Measurements from ENCODE around the gene ONECUT3.
A peak's percentile ranks its signal among the peaks of the same experiment; 100 is the strongest.

ONECUT3 gene

DNA sequence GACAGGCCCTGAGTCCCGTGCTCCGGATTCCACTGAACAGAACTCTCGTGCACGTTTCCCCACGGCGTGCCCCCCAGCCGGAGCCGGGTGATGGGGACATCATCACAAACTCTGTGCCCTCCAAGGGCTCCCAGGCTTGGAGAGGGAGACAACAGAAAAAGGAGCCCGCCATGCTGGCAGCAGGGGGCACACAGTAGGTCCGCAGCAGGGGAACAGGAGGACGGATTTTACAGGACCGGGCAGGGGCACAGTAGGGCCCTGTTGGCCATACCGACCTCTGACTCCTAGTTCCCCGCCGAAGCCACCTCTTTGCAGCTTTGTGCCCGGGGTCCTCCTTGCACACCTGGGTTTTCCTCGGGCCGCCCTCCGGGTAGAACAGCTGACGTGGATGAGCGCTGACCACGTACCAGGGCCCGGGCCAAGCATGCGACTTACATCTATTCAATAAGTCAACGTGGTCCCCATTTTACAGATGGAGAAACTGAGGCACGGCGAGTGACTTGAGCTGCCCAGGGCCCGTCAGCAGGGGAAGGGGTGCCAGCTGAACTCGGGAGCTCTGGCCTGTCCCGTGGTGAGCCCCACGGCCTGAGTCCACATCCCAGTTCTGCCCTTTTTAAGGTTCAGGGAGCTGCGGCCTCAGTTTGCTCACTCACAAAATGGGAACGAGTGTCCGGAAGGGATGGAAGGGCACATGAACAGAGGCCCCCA, 10.2 kb upstream of the ONECUT3 start:
- DNase-seq = no peak

DNA sequence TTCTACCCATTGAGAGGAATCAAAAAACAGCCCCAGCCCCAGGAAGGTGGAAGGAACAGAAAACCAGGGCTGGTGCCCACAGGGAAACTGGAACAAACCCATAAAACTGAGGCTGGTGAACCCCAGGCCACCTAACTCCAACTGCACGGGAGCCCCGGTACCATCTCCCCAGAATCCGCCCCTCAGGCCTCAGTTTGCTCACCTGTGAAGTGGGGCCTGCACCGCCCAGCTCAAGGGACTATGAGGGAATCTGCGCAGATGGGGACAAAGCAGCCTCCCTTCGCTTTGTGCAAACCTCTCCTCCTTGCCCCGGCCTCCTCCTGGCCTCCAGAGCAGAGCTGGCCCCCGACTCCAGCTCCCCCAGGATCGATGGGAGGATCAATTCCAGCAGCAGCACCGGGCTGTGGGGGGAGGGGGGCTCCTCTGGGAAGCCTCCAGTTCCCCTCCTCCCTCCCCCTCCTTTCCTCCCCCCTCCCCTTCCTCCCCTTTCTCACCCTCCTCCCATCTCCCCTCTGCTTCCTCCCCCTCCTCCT, 9.1 kb upstream of the ONECUT3 start:
- DNase-seq = no peak

DNA sequence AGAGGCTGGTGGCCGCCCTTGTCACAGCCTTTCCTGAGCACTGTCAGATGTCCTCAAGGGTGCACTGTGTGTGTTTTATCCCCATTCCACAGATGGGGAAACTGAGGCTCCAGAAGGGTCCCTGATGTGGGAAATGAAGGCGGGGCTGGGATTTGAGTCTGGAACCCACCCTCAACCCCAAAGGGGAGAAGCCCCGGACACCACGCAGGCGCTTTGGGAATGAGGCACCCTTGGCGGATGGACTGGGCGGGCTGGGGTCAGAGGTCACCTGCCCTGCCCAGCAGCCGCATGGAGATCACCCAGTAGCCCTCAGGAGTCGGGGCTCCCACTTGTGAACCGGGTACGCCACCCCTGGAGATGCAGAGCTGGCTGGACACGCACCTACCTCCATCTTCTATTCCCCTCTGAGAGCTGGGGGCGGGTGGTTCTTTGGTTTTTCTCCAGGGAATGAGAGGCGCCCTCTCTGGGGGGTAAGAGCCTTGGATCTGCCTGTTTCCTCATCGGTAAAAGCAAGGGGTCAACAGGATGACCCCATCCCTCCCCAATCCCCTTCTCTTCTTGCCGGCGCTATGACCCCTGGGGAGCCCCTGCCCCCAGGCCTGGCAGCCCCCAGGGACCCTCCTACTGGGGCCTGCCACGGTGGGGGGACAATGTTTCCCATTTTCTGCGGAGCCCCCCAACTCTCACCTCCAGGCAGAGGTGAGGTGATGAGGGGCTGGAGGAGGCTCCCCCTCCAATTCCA, 8.3 kb upstream of the ONECUT3 start:
- no peak for DNase-seq

DNA sequence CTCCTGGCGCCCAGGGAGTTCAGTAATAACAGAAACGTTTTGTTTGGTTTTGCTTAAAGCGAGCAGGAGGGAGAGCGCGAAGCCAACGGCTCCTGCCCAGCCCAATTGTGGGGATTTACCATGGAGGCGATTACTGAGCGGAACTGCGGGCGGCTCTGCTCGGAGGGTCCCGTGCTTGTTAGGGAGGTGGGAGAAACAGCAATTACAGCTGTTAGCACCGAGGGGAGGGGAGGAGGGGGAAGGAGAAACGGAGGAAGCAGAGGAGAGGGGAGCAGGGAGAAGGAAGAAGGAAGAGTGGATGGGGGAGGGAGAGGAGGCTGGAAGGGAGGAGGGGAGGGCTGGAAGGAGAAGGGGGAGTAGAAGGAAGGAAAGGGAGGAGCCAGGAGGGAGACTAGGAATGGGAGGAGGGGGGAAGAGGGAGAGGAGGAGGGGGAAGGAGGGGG, 7.7 kb upstream of the ONECUT3 start:
- DNase-seq = no peak

DNA sequence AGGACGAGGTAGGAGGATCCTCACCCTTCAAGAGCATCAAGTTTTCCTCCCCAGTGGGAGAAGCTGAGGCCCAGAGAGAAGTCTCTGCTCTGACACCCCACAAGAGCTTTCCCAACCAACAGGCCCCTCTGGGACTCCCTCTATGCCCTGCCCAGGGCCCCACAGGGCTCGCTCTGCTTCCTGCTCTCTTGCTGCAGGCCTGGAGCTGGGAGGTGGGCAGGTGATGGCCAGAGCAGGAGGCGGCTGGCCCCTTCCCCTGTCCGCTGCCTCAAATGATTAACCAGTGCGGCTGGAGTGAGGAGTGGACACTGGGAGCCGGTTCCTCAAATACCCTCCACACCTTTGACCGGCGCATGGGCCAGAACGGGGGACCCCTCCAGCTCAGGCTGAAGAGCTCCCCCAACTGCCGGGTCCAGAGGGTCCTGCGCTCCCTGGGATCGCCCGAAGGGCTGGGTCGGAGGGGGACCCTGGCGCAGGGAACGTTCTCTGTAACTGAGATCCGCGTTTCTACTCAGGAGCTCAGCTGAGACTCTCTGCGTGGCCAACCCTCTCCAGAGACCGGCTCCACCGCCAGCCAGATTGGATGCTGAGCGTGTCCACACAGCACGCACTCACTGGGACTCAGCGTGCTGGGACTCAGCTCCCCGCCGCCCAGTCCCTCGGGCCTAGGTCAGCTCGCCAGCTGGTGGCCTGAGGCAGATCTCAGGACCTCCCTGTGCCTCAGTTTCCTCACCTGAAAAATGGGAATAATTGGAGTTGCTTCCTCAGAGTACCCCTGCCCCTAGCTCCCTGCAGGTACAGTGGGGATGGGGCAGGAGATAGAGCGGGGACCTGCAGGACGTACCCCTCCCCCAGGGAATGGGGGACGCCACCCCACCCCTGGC, 6.7 kb upstream of the ONECUT3 start:
- peak in 1 of 5 experiments; percentile 31 for DNase-seq

DNA sequence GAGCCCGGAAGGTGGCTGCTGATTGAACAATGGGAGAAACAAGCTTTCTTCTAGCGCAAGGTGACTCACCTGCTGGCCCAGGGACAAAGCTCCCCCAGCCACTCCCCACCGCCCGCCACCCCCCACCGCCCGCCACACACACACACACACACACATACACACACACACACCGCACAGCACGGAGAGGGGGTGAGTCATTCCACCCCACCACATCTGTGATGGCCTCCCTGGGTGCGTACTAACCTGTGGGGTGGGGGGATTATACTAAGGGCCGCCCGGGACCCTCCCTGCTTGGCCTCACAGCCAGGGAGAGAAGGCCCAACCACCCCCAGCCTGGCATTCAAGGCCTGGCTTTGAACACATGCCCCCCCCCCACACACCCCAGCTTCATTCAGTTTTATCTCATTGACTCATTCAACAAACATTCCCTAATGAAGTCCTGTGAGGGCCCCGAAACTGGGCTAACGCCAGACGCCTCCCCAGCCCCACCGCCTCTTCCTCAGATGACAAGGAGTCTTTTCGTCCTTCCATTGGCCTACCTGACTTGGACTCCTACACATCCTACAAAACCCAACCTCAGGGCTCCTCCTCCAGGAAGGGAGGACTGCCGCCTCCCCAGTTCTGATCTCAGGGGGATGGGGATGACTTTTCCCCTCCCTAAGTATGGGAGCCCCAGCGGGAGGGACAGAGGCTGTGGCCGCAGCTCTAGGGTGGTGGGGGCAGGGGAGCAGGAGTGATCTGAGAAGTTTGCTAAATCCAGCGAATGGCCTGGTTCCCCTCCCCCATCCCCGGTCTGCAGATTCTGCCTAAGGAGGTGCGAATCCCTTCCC, 5.8 kb upstream of the ONECUT3 start:
- DNase-seq = peak in 1 of 5 experiments; percentile 66

DNA sequence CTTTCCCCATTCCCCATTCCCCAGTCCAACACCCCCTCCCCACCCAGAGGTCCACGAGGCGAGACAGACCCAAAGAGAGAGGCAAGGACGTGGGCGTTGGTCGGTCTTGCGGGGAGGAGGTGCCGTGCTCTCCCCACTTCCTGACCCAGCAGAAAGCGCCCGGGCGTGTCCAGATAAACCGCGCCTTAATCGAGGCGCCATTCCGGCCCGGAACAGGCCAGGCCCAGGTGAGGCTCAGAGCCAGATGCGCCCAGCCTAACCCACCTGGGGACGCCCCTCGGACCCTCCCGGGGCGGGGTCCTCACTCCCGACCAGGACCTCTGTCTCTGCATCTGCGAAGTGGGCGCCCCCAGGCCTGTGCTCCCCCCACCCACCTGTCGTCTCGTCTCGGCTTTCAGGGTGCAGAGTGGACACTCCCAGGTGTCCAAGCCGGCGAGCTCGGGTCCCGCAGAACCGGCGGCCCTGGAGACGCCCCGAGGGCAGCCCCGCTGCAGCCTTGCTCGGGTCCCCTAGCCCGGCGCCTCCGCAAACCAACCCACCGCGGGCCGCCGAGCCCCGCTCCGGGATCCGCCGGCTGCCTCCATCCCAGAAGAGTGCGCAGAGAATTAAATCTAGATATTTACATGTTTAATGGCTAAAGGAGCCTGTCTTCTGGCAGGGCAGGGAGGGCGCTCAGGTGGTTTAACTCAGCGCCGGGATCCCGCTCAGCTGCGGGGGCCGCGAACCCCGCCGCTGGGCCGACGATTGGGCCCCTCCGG, 5.0 kb upstream of the ONECUT3 start:
- DNase-seq = no peak

DNA sequence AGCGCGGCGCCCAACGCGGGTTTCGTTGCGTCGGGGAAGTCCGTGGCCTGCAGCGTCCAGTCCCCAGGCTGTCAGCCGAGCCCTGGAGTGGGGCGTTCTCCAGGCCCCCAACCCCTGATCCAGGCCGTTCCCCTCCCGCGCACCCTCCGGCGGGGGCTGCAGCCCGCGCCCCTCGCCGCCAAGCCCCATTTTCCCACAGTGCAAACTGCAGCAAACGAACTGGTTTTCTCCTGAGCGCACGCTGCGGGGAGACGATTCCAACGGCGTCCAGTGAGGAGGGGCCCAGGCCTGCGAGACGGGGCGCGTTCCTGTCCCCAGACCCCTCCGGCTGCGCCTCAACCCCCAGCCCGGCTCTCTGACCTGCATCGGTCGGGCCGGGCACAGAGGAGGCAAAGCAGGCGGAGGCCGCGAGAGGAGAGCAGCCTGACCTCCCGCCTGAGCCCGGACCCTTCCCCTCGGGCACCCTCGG, 4.4 kb upstream of the ONECUT3 start:
- no peak for DNase-seq

DNA sequence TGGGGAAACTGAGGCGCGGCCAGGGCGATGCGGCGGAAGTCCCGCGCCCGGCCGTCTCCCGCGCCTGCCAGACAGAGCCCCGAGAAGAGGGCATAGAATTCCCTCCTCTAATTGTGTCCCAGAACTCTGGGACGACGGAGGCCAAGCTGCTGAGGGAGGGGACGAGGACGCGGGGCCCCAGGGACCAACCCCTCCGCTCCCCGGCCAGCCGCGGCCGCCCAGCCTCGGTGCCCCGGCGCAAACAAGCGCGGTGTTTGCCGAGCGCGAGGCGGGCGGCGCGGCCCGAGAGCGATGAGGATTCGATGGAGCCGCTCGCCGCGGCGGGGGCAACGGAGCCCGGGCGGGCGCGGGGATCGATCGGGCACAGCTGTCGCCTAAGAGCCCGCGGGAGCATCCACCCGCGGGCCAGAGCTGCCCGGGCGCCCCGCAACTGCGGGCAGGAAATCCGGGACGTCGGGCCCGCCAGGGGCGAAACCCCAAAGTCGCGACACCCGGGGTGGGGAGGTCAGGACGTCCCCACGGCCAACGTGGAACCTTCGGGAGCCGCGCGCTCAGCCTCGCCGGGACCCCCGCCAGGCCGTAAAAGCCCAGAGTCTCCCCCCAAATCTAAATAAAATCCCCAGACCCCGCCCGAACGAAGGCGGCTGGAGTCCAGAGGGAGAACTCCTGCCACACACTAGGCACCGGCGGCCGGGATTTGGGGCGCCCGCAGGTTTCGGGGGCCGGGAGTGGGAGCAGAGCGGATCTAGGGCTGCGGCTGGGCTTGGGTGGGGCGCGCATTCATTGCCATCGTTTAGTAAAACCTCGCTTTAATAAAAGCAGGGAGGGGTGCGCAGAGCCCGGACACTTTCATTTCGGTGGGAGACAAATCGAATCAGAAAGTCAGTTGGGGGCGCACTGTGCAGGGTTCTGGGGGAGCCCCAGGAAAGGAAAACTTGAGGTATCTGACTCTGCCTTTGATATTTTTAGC, 3.6 kb upstream of the ONECUT3 start:
- no peak for DNase-seq

DNA sequence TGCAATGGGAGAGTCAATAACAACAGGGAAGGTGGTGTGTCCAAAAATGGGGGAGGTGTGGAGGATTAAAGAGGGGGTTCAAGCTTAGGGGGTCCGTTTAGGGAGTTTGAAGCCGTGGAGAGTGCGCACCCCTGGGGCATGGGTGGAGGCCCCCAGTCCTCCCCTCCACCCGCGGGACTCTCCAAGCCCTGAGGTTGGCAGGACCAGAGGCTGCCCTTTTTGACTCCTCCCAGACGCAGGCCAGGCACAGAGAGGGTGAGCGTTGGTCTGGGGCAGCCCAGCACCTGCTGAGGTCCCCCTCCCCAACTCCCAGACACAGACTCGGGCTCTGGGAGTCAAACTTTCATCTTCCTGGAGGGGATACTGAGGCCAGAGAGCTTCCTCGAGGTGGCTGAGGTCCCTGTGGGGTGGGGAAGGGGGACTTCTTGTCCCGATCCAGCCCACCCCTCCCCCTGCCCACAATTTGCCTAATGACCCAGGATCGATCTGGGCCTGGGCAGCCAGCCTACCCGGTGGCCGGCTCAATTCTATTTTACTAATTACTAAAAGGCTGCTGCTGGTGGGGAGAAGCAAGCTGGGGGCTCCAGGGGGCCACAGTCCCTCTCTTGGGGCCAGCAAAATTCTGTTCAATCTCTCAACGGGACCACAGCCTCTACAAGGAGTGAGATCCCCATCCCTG, 2.8 kb upstream of the ONECUT3 start:
- no peak for DNase-seq

DNA sequence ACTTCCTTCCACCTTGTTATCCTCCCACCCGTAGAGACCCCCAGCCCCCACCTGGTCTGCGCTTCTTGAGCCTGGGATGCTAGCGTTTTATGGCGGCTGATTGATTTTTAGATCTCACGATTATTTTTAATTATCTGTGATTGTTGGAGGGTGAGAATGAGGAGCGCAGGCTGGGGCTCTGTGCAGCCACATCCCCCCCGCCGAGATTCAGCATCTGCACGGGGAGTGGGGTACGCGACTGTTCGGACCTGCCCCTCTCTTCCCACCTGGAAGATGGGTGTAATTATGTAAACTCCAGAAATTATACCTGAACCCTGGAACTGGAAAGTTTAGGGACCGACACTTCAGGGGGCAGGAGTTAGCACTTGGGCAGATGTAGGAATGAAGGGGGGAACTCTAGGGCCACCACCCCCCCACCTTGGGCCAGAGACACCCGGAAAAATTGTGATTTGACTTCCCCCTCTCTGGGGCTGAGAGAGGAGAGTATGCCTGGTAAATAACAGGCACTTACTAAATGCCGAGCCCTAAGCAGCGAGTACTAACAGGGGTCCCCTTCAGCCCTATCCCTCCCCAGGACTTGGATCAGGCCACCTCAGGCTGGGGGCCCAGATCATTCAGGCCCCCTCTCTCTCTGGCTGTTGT, 1.8 kb upstream of the ONECUT3 start:
- no peak for DNase-seq

DNA sequence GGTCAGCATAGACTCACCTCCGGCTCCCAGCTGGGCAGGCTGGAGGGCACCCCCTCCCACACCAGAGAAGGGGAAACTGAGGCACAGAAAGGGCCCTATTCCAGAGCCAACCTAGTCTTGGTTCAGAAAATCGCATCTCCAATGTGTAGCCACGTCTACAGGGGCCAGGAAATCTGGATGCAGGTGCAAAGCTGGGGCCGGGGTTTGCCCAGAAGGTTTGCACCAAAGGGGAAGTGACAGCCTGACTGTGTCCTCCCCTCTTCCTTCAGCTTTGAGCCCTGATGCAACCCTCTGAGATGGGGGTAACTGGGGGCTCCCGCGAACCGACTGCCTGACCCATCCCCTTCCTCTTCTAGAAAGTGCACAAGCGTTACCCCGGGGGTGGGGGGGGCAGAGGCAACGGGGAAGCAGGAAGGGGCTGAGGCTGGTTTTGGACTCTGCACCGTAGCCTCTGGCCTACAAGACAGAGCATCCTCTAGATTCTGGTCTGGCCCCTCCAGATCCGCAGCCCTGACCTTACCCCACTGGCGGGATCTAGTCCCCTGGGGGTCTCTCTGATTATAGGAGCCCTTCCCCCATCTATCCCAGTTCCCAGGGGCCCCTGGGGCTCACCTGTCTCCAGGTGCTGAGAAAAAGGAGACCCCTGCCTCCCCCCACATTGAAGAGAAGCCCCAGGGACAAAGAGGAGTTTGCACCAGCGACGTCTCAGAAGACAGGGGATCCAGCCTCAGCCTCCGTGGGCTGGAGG, 1.1 kb upstream of the ONECUT3 start:
- no peak for DNase-seq

DNA sequence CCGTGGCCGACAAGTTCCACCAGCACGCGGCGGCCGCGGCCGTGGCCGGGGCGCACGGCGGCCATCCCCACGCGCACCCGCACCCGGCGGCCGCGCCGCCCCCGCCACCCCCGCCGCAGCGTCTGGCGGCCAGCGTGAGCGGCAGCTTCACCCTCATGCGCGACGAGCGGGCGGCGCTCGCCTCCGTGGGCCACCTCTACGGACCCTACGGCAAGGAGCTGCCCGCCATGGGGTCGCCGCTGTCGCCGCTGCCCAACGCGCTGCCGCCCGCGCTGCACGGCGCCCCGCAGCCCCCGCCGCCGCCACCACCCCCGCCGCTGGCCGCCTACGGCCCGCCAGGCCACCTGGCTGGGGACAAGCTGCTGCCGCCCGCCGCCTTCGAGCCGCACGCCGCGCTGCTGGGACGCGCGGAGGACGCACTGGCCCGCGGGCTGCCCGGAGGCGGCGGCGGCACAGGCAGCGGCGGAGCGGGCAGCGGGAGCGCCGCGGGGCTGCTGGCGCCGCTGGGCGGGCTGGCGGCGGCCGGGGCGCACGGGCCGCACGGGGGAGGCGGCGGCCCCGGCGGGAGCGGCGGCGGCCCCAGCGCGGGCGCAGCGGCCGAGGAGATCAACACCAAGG, 821 bp downstream of the ONECUT3 start:
- DNase-seq = no peak

DNA sequence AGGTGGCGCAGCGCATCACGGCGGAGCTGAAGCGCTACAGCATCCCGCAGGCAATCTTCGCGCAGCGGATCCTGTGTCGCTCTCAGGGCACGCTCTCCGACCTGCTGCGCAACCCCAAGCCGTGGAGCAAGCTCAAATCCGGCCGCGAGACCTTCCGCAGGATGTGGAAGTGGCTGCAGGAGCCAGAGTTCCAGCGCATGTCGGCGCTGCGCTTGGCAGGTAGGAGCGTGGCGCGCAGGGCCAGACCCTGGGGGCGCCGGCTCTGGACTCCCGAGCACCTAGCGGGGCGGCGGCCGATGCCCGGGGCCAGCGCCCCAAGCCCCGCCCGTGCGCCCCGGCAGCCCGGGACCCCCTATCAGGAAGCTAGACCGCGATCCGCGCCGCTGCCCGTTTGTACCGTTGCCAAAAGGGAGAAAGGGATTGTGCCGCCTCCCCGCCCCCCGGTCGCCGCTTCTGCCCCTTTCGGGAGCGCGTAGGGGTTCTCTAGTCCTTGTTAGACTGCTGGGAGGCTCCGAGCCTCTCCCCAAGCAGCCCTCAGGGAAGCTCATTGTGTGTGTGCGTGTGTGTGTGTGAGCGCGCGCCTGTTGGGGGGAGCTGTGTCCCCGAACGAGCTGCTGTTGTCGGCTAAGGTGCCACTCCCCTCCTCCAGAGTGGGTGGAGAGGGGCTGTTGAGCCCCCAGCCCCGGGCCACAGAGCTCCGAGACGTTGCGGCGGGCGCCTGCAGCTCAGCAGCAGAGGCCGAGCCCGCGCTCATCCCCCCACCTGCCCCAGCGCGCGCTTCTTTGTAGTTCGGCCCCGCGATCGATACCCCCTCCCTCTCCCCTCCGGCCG, 1.5 kb downstream of the ONECUT3 start:
- peak in 1 of 5 experiments; percentile 50 for DNase-seq

DNA sequence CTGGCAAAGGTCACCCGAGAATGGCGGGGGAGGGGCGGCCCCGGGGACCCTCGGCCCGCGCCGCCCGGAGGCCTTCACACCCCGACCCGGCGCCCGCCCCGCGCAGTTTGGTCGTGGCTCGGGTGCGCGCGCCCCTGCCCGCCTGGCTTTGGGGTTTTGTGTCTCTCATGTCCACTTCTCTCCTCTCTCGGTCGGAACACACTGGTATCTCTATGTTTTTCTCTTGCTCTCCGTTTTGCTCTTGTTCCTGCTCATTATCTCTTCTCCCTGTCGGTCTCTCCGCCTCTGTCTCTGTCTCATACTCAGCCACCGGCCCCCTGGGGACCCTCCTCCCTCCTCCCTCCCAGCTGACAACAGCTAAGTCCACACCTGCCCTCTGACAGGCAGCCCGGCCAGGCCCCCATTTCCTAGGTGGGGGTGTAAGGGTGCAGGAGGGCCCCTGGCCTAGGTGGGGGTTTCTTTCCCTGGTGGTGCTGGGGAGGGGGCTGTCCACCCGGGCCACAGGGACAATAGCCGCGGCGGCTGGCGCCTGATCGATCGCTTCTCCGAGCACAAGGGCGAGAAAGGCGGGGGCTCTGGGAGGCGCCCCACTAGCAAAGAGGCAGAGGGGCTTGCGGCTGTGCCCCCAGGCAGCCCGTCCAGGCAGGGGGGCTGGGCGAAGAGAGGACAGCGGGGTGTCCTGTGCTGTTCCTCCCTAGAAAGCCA, 2.3 kb downstream of the ONECUT3 start:
- DNase-seq = no peak

DNA sequence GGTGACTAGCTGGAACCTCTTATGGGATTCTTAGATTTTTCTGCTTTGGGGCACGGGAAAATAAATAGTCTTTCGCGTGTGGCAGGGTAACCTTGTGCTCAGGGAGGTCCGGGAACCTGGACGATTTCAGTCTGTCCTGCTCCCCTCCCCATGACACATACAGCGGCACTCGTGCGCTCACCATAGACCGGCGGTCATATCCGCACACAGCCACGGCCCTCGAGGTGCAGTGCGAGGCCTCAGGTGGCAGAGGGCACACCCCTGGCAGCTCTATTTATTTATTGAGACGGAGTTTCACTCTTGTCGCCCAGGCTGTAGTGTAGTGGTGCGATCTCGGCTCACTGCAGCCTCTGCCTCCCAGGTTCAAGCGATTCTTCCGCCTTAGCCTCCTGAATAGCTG, 3.0 kb downstream of the ONECUT3 start:
- no peak for DNase-seq

All from T-helper 2 cell (primary cell).